OCI-LY1 (cell line): ENCODE measurements around the gene IQGAP2.

Experiments used
- H2AFZ ChIP-seq: fragments of 200-600 bp; sonication (generic), shearing (Covaris generic); 2 replicates; pipeline ENCODE4 v1.6.0; 2014; ENCODE audit warnings: antibody characterized with exemption, mild to moderate bottlenecking, low read length
- H3F3A ChIP-seq: fragments of 200-600 bp; sonication (generic), shearing (Covaris generic); 2 replicates; pipeline ENCODE4 v1.6.0; 2014; ENCODE audit warnings: mild to moderate bottlenecking, antibody characterized with exemption, low read length, moderate library complexity; ENCODE audit not compliant: insufficient read depth
- H3K27ac ChIP-seq: fragments of 200-600 bp; sonication (generic); 2 replicates; pipeline ENCODE4 v1.5.1; 2014; ENCODE audit warnings: low read length, mixed run types, mild to moderate bottlenecking, low read depth; ENCODE audit not compliant: poor library complexity, severe bottlenecking
- H3K27me3 ChIP-seq: fragments of 200-600 bp; sonication (generic); 2 replicates; pipeline ENCODE4 v1.6.0; 2014; ENCODE audit warnings: antibody characterized with exemption, mild to moderate bottlenecking, low read length, moderate library complexity; ENCODE audit not compliant: insufficient read depth
- H3K36me3 ChIP-seq: fragments of 200-600 bp; sonication (generic); 2 replicates; pipeline ENCODE4 v1.6.1; 2014; ENCODE audit warnings: mild to moderate bottlenecking, antibody characterized with exemption, low read length, moderate library complexity, mixed read lengths; ENCODE audit not compliant: insufficient read depth
- H3K4me1 ChIP-seq: fragments of 200-600 bp; sonication (generic); 2 replicates; pipeline ENCODE4 v1.5.1; 2014; ENCODE audit warnings: mild to moderate bottlenecking, low read length, moderate library complexity; ENCODE audit not compliant: insufficient read depth, severe bottlenecking
- H3K4me2 ChIP-seq: fragments of 200-600 bp; sonication (generic), shearing (Covaris generic); 2 replicates; pipeline ENCODE4 v1.6.1; 2014; ENCODE audit warnings: low read length
- H3K4me3 ChIP-seq: fragments of 200-600 bp; sonication (generic); 2 replicates; pipeline ENCODE4 v1.5.1; 2014; ENCODE audit warnings: low read length, low read depth, mild to moderate bottlenecking, mixed read lengths; ENCODE audit not compliant: poor library complexity, severe bottlenecking
- H3K79me2 ChIP-seq: fragments of 200-600 bp; shearing (Covaris generic); 2 replicates; pipeline ENCODE4 v1.6.1; 2016; ENCODE audit warnings: mixed run types, low read length, mixed read lengths; ENCODE audit not compliant: insufficient read depth
- H3K9ac ChIP-seq: fragments of 200-600 bp; sonication (generic), shearing (Covaris generic); 2 replicates; pipeline ENCODE4 v1.6.1; 2014; ENCODE audit warnings: mild to moderate bottlenecking, low read length, mixed read lengths
- H3K9me2 ChIP-seq: fragments of 200-600 bp; sonication (generic), shearing (Covaris generic); 2 replicates; pipeline ENCODE4 v1.6.1; 2014; ENCODE audit warnings: low read depth, mild to moderate bottlenecking, low read length, mixed read lengths
- H3K9me3 ChIP-seq: fragments of 200-600 bp; shearing (Covaris generic); 2 replicates; pipeline ENCODE4 v1.6.1; 2014; ENCODE audit warnings: low read length, mixed read lengths
- H4K20me1 ChIP-seq: fragments of 200-600 bp; sonication (generic), shearing (Covaris generic); 2 replicates; pipeline ENCODE4 v1.6.0; 2016; ENCODE audit warnings: mild to moderate bottlenecking, low read length; ENCODE audit not compliant: insufficient read depth
- EZH2 ChIP-seq: fragments of 200-600 bp; sonication (generic), shearing (Covaris generic); IDR thresholded peaks from 2 replicates; pipeline ENCODE4 v1.8.0; 2017; ENCODE audit warnings: borderline replicate concordance, mixed run types, mild to moderate bottlenecking, antibody characterized with exemption, low read length, moderate library complexity, mixed read lengths
- TF ChIP-seq, protein P1 (sequence below): fragments of 200-600 bp; sonication (generic), shearing (Covaris generic); IDR thresholded peaks from 2 replicates; pipeline ENCODE4 v1.5.1; 2017; ENCODE audit warnings: mild to moderate bottlenecking, antibody characterized with exemption, low read length, moderate library complexity, mixed read lengths

Gene IQGAP2

DNA sequence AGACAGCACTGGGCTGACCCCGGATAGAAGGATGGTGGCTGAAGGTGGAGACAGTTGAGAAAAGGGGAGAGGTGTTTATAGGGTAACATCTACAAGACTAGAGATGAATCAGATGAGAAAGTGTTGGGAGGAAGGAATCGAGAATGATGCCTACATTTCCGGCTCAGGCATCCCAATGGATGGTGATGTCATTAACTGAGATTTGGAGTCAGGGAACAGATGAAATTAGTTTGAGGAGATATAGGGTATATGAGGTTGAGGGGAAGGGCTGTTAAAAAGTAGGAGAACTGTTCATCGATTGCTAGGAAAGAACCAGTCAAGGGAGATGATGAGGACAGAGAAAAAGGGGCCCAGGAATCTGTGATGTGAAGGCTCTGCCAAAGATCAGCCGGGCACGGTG is 24.7 kb upstream of the IQGAP2 start:
- Histone ChIP-seq H3F3A (no peaks in the 10 kb centered on the region), H3K27ac (no peak overlapping the region), H3K27me3 (no peaks in the 10 kb centered on the region), H3K4me2 (no peak overlapping the region), H3K9me3 (no peaks in the 10 kb centered on the region), H4K20me1 (no peaks in the 10 kb centered on the region), H3K36me3 (no peaks in the 10 kb centered on the region), H3K9me2 (no peaks in the 10 kb centered on the region), H2AFZ (no peak overlapping the region), H3K9ac (no peak overlapping the region), H3K4me3 (no peak overlapping the region), H3K4me1 (peaks cover 4% of the 10 kb centered on the region), H3K79me2 (no peaks in the 10 kb centered on the region)
- TF ChIP-seq EZH2, result no peak
- TF ChIP-seq, protein P1, sequence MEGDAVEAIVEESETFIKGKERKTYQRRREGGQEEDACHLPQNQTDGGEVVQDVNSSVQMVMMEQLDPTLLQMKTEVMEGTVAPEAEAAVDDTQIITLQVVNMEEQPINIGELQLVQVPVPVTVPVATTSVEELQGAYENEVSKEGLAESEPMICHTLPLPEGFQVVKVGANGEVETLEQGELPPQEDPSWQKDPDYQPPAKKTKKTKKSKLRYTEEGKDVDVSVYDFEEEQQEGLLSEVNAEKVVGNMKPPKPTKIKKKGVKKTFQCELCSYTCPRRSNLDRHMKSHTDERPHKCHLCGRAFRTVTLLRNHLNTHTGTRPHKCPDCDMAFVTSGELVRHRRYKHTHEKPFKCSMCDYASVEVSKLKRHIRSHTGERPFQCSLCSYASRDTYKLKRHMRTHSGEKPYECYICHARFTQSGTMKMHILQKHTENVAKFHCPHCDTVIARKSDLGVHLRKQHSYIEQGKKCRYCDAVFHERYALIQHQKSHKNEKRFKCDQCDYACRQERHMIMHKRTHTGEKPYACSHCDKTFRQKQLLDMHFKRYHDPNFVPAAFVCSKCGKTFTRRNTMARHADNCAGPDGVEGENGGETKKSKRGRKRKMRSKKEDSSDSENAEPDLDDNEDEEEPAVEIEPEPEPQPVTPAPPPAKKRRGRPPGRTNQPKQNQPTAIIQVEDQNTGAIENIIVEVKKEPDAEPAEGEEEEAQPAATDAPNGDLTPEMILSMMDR, result no peak

DNA sequence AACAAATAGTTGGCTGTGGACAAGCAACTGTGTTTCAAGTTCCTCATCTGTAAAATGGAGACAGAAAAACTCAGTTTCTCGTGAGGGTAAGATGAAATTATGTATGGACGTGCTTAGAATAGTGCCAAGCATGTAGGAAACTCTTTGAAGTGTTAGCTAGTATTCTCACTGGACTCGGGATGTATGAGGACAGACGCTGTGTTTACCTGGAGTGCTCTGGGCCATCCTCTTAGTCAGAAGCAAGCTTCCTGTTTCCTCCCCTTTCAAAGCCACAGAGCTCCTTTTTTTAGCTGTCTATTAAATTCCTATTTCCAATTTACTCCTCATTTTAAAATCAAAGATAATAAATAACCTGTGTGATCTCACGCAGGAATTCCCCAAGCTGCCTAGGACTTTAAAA is 23.8 kb upstream of the IQGAP2 start:
- no peaks in the 10 kb centered on the region for H3K9me2 ChIP-seq
- H3K4me1 ChIP-seq, result peaks cover 4% of the 10 kb centered on the region
- H3K9me3 ChIP-seq, result no peaks in the 10 kb centered on the region
- no peaks in the 10 kb centered on the region for H3F3A ChIP-seq
- no peaks in the 10 kb centered on the region for H3K27me3 ChIP-seq
- H4K20me1 ChIP-seq, result no peaks in the 10 kb centered on the region
- H3K9ac ChIP-seq, result no peak overlapping the region
- no peak overlapping the region for H3K4me3 ChIP-seq
- H3K36me3 ChIP-seq, result no peaks in the 10 kb centered on the region
- H3K4me2 ChIP-seq, result no peak overlapping the region
- no peak for TF ChIP-seq EZH2
- TF ChIP-seq, protein P1, result no peak
- no peak overlapping the region for H3K27ac ChIP-seq
- no peak overlapping the region for H2AFZ ChIP-seq
- no peaks in the 10 kb centered on the region for H3K79me2 ChIP-seq

DNA sequence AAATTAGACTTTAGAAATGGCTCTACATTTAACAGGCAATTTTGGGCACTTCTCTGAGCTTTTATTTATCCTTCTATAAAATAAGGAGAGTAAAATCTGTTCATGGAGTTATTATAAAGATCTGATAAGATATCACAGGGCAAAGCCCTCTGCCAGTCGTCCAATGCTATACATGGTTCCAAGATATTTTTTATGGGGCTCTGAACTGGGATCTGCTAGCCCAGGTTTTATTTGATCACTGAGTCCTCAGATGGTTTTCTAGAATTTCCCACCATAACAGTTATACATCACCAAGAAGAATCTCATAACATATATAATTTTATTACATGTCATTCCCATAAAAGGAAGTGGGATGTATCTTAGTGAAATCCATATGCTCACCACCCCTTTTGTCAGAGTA is 23.2 kb upstream of the IQGAP2 start:
- Histone ChIP-seq H3F3A (no peaks in the 10 kb centered on the region), H4K20me1 (no peaks in the 10 kb centered on the region), H3K27me3 (no peaks in the 10 kb centered on the region), H3K27ac (no peak overlapping the region), H3K4me2 (no peak overlapping the region), H3K4me3 (no peak overlapping the region), H3K4me1 (peaks cover 4% of the 10 kb centered on the region), H2AFZ (no peak overlapping the region), H3K36me3 (no peaks in the 10 kb centered on the region), H3K9me3 (no peaks in the 10 kb centered on the region), H3K9me2 (no peaks in the 10 kb centered on the region), H3K79me2 (no peaks in the 10 kb centered on the region), H3K9ac (no peak overlapping the region)
- TF ChIP-seq, protein P1, result no peak
- TF ChIP-seq EZH2, result no peak
